Measurements from ENCODE around the gene LYZL1.
"Not testable (repeated sequence)": the region's sequence is repeated elsewhere in the genome, so short reads cannot be mapped to it uniquely, and the experiment has no call there.

LYZL1 gene

DNA sequence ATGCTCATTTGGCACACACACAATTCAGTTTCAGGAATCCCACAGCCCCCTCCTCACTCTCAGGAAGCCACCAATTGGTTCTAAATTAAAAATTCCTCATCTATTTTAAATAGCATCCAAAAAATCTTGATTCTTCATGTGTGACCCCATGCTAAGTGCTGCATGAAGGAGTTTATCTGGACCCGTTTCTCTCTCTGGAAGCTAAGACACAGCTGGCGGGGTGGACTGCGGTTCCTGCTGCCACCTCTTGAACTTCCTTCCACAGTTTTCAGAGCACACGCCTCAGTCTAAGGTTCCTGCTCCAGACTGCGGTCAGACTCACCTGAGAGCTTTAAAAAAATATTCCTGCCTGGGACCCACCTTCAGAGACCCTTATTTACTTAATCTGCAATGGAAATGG lies 34.5 kb downstream of the LYZL1 start:
- peaks cover 5% of the 10 kb centered on the region for H3K4me1 Mint-ChIP-seq
- no peaks in the 10 kb centered on the region for H3K9me3 Mint-ChIP-seq
- no peaks in the 10 kb centered on the region for H3K36me3 Mint-ChIP-seq
- peaks cover 35% of the 10 kb centered on the region for H3K27me3 Mint-ChIP-seq
- DNase-seq = no peak
- CTCF ChIA-PET = no interaction called here
- H3K4me3 Mint-ChIP-seq = no peak overlapping the region
- H3K27ac Mint-ChIP-seq = no peak overlapping the region

DNA sequence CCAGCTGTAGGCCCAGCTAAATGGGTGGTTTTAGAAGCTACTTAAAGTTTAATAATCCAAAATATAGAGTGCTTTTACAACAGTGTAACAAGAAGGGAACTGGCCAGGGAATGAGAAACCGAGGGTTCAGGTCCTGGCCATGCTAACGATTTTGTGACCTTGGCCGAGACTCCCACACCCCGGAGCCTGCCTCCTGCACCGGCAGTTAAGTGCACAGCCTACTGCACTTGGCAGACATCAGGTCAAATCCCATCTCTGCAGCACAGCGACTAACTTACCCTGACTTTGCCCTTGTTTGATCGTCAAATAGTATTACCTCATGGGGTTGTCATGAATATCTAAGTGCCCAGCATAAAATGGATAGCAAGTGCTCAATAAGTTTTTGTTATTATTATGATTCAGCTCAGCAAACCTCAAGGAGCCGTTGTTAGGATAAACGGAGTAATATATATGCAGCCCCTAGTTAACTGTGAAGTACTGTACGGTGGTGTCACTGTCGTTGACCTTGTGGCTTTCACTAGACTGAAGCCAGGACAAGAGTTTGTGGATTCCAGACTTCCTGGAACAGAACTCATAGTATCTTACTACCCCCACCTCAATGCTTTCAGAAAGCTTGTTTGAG lies 35.5 kb downstream of the LYZL1 start:
- no peaks in the 10 kb centered on the region for H3K4me1 Mint-ChIP-seq
- no peak for DNase-seq
- H3K36me3 Mint-ChIP-seq = no peaks in the 10 kb centered on the region
- CTCF ChIA-PET = no interaction called here
- peaks cover 27% of the 10 kb centered on the region for H3K27me3 Mint-ChIP-seq
- H3K4me3 Mint-ChIP-seq = no peak overlapping the region
- no peaks in the 10 kb centered on the region for H3K9me3 Mint-ChIP-seq
- no peak overlapping the region for H3K27ac Mint-ChIP-seq

DNA sequence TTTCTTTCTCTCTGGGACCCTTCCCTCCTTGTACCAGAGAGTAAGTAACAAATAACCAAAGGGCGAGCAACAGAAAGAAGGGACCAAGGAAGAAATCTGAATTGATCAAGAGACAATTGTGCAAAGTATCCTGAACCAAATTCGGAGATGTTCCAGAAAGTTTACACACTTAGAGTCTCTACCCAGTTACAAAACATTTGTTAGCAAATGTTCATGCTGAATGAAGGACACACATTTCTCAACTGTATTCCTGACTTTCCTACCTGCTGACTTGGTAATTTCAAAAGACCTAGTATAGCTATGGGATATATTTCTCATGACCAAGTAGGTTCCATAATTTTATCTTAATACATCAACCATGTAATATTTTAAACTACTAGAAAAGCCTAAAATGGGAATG lies 37.4 kb downstream of the LYZL1 start:
- Mint-ChIP-seq H3K36me3 (no peaks in the 10 kb centered on the region), H3K4me3 (no peak overlapping the region), H3K27ac (no peak overlapping the region), H3K4me1 (no peaks in the 10 kb centered on the region), H3K9me3 (no peaks in the 10 kb centered on the region), H3K27me3 (peaks cover 28% of the 10 kb centered on the region)
- no peak for DNase-seq
- CTCF ChIA-PET = no interaction called here

DNA sequence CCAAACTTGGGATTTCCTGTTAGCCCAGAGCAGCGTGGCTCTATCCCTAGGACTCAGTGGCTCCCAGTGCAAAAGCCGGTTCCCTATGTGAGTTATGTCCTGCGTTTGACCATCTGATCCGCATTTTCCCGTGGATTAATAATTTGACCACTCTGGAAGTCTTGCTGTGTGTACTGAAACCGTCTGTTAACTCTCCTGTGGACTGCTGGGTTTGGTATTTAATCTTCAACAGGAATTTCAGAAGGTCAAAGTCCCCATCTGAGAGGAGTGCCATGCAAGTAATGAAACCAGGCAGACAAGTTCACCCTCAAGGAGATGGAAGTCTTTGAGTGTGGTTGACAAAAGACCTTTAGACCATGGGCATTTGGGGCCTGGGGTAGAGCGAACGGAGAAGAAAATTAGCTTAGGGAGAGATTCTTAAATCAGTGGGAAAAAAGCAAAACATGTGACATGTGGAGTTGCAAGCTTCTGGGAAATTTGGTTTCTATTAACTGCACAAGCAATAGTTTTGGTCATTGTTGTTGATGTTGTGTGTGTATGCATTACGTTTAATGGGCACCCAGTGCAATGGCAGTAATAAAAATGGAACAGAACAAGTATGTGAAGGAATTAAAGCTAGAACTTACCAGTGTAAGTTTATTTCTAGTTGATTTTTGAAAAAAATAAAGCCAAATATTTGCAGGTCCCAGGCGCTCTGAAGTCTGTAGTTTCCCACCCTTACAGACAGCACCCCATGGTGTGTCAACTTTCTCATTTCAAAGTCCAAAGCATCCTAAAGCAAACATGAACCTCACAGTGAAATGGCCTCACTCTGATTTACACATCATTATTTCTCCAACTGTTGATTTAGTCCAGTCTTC lies 38.2 kb downstream of the LYZL1 start:
- no peak for DNase-seq
- H3K4me1 Mint-ChIP-seq = no peaks in the 10 kb centered on the region
- no peak overlapping the region for H3K27ac Mint-ChIP-seq
- no peaks in the 10 kb centered on the region for H3K9me3 Mint-ChIP-seq
- peaks cover 20% of the 10 kb centered on the region for H3K27me3 Mint-ChIP-seq
- no peaks in the 10 kb centered on the region for H3K36me3 Mint-ChIP-seq
- no peak overlapping the region for H3K4me3 Mint-ChIP-seq
- CTCF ChIA-PET = no interaction called here

DNA sequence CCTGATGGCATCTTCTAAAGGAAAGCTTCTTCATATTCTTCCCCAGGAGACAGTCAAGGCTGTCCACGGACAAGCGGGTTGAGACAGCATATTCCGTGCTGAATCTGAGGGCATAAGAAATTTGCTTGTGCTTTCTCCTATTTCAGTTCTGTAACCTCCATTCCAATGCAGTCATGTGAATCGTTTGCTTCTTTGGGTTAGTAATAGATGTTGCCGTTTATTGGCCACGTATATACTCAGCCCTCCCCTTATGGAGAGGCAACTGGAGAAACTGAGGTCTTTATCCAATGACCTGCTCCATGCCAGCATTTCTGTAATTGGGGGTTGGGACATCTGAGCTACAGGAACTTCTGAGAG lies 38.9 kb downstream of the LYZL1 start:
- peaks cover 19% of the 10 kb centered on the region for H3K27me3 Mint-ChIP-seq
- H3K4me3 Mint-ChIP-seq = no peak overlapping the region
- no peaks in the 10 kb centered on the region for H3K4me1 Mint-ChIP-seq
- DNase-seq = no peak
- H3K9me3 Mint-ChIP-seq = no peaks in the 10 kb centered on the region
- CTCF ChIA-PET = no interaction called here
- H3K27ac Mint-ChIP-seq = no peak overlapping the region
- no peaks in the 10 kb centered on the region for H3K36me3 Mint-ChIP-seq

DNA sequence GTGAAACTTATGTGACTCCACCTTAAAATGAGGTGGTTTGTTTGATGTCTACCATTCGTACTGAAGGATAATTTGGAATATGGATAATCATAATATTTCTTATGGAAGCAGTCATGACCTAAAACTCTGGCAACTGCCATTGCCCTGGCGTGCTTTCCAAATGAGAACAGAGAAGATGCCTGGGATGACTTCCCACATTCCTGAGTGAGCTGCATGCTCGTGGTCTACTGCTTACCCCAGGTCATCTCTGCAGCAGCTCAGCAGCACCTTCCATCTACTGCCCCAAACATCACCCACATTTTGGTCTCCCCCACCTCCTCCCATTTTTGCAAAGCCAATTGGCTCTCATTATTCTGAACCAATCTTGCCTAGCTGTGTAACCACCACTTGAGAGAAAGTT lies 40.1 kb downstream of the LYZL1 start:
- DNase-seq = no peak
- H3K4me1 Mint-ChIP-seq = no peaks in the 10 kb centered on the region
- no peaks in the 10 kb centered on the region for H3K36me3 Mint-ChIP-seq

DNA sequence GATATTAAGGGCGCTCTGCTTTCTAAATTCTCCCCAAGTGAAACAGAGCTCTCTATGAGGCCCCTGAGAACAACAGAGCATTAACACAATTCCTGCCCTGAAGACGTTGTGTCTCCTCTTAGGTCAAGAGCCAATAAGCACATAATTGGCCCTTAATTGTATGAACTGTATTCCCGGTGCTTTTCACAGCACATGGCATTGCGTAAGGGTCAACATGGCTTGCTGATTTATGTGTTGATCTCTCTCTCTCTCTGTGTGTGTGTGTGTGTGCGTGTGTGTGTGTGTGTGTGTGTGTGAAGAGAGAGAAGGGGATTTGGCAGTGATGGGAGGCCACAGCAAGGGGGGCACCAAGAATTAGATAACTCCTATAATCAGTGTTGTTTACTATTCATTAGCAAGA lies 40.5 kb downstream of the LYZL1 start:
- no peaks in the 10 kb centered on the region for H3K4me1 Mint-ChIP-seq
- no peak for DNase-seq
- H3K4me3 Mint-ChIP-seq = no peak overlapping the region
- H3K36me3 Mint-ChIP-seq = no peaks in the 10 kb centered on the region
- H3K27ac Mint-ChIP-seq = no peak overlapping the region
- H3K9me3 Mint-ChIP-seq = no peaks in the 10 kb centered on the region
- CTCF ChIA-PET = no interaction called here
- H3K27me3 Mint-ChIP-seq = peaks cover 11% of the 10 kb centered on the region

More for the DNA sequence above, 40.1 kb downstream of the LYZL1 start:
- CTCF ChIA-PET = no interaction called here
- Mint-ChIP-seq H3K27ac (no peak overlapping the region), H3K27me3 (peaks cover 11% of the 10 kb centered on the region), H3K4me3 (no peak overlapping the region), H3K9me3 (no peaks in the 10 kb centered on the region)

DNA sequence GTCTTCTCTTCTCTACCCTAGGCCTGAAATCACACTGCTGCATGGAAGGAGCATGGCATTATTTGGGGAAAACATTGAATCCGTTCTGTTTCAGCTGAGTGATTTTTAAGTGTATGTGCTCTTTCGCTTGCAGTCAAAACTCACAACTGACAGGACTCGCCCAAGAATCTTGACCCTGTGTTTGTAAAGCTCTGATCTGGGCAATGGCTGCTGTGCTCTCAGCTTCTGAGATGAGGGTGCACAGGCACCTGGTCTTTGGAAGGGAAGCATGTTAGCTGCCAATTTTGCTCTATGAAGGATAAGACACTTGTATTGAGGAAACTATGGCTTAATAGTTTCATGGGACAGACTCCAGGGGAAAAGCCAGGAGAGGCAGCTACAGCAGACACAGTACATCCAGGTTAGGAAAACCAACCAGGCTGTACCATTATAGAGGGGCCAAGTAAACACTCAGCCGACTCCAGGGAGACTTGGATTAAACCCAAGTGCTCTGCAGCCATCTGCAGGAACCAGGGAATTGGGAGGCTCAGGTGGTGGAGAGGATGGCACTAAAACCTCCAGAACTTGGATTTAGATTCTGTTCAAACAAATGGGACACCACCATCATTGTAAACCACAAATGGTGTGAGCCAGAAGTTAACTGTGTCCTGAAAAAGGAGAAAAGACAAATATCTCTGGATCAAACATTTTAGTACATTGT lies 43.3 kb downstream of the LYZL1 start:
- Mint-ChIP-seq H3K27me3 (peaks cover 7% of the 10 kb centered on the region), H3K4me3 (no peak overlapping the region), H3K4me1 (no peaks in the 10 kb centered on the region), H3K9me3 (no peaks in the 10 kb centered on the region), H3K27ac (no peak overlapping the region), H3K36me3 (no peaks in the 10 kb centered on the region)
- no peak for DNase-seq
- CTCF ChIA-PET = no interaction called here

DNA sequence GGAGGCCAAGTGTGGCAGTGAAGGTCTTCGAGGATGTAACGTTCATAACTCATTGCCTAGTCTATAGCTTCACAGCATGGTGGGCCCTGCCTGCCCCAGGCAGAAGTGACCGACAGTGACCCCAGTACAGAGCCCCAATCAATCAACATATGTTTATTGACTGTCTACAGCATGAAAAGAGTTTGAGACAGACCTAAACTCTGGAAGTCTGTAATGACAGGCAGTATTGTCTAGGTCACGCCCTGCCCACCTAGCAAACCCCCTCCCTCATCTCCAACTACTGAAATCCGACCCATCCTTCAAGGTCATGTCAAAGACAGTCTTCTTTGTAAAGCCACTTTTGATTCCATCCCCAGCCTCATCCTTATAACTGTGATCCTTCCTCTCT lies 43.9 kb downstream of the LYZL1 start:
- no peak for DNase-seq
- Mint-ChIP-seq H3K27ac (no peak overlapping the region), H3K4me3 (no peak overlapping the region), H3K27me3 (peaks cover 7% of the 10 kb centered on the region), H3K9me3 (no peaks in the 10 kb centered on the region), H3K36me3 (no peaks in the 10 kb centered on the region), H3K4me1 (no peaks in the 10 kb centered on the region)
- CTCF ChIA-PET = no interaction called here

DNA sequence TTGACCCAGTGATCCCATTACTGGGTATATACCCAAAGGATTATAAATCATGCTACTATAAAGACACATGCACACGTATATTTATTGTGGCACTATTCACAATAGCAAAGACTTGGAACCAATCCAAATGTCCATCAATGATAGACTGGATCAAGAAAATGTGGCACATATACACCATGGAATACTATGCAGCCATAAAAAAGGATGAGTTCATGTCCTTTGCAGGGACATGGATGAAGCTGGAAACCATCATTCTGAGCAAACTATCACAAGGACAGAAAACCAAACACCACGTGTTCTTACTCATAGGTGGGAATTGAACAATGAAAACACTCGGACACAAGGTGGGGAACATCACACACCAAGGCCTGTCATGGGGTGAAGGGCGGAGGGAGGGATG lies 48.7 kb downstream of the LYZL1 start:
- DNase-seq, H3K4me1 Mint-ChIP-seq, H3K27ac Mint-ChIP-seq, H3K9me3 Mint-ChIP-seq, H3K4me3 Mint-ChIP-seq, CTCF ChIA-PET, H3K36me3 Mint-ChIP-seq: not testable (repeated sequence)
- H3K27me3 Mint-ChIP-seq = peaks cover 11% of the 10 kb centered on the region

DNA sequence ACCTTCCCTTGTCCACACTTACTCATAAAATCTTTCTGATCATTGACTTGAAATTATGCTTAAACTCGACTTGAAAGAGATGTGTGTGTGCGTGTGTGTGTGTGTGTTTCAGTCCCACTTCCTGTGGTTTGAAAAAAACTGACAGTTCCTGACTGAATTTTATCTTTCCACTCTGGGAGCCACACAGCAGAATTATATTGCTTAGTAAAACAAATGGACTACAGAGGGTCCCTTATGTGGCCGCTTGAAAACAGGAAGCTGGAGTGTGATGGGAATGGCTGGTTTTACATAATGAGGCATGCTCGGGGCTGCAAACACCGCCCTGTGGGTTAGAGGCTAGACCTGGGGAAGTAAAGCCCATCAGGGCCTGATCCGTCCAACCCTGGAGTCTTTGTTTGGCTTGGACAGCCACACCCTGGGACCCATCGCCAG lies 54.8 kb downstream of the LYZL1 start:
- no peak overlapping the region for H3K4me3 Mint-ChIP-seq
- no peak for DNase-seq
- no peak overlapping the region for H3K27ac Mint-ChIP-seq
- H3K4me1 Mint-ChIP-seq = peaks cover 2% of the 10 kb centered on the region
- no peaks in the 10 kb centered on the region for H3K36me3 Mint-ChIP-seq
- peaks cover 18% of the 10 kb centered on the region for H3K27me3 Mint-ChIP-seq
- CTCF ChIA-PET = no interaction called here
- no peaks in the 10 kb centered on the region for H3K9me3 Mint-ChIP-seq

DNA sequence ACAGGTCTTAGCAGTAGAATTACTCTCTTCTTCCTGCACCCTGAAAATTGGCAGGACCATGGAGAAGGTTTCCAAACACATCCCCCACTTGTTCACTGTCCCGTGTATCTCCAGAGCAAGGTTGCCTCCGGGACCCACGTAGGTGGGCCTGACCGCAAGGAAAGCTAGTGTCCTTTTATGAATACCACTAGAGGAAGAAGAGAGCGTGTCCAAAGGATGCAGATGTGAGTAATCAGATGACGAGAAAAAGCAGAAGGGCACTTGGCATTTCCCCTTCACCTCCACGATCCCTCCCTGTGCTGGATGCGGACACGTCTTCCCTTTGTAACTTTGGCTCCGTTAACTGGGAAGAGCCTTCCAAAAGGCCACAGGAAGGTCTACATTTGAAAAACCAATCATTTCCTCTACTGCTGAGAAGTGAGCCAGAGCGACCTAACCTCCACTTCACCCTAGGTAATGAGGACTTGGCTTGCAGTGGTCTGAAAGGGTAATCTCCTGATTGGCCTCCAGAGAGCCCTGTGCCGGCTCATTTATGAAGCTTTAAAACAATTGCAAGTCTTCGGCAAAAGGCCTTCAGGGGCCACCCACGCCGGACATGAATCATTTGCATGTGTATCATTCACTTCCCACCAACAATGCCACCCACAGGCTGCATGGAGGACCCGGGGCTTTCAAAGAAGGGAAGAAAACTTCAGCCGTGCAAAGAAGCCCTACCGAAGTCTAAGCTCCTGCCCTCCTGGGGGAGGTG lies 55.4 kb downstream of the LYZL1 start:
- H3K4me3 Mint-ChIP-seq = no peak overlapping the region
- peaks cover 2% of the 10 kb centered on the region for H3K4me1 Mint-ChIP-seq
- H3K27ac Mint-ChIP-seq = no peak overlapping the region
- H3K9me3 Mint-ChIP-seq = no peaks in the 10 kb centered on the region
- no peak for DNase-seq
- peaks cover 16% of the 10 kb centered on the region for H3K27me3 Mint-ChIP-seq
- CTCF ChIA-PET = no interaction called here
- H3K36me3 Mint-ChIP-seq = no peaks in the 10 kb centered on the region

DNA sequence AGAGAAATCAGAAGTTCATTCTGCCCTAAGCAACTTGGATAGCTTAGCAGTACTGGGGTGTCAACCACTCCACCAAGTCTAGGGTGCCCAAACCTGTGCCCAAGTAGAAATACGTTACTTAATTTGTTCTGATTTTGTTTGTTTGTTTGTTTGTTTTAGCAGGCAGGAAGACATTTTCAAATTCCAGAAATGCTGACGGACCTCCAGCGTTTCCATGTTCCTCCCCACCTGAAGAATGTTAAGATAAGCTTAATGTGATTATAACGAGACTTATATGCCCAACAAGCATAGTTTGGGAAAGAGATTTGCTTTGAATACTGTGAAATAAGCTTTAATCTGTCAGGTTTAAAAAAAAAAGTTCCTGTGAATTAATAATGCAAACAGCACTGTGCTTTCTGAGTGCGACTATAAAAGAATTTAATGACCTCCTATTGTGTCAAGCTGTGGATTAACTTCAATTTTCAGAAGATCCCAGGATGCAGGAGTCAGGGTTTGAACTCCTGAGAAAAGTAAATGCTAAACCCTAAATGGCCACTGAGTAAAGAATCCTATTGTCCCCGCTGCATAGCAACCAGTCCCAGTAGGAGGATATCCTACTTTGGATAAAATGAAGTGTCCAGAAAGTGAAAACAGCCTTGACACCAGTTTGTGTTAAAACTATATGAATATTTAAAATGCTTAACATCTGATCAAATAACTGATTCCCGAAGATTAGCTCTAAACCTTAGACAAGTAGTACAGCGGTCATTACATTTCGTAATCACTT lies 56.5 kb downstream of the LYZL1 start:
- DNase-seq = no peak
- Mint-ChIP-seq H3K27ac (no peak overlapping the region), H3K4me1 (peaks cover 2% of the 10 kb centered on the region), H3K9me3 (no peaks in the 10 kb centered on the region), H3K4me3 (no peak overlapping the region), H3K27me3 (peaks cover 6% of the 10 kb centered on the region), H3K36me3 (no peaks in the 10 kb centered on the region)
- CTCF ChIA-PET = interaction anchor here (0.8 kb wide), 1 partner anchor 10 kb away, joined by 3 read pairs; no protein-coding TSS in a partner anchor

DNA sequence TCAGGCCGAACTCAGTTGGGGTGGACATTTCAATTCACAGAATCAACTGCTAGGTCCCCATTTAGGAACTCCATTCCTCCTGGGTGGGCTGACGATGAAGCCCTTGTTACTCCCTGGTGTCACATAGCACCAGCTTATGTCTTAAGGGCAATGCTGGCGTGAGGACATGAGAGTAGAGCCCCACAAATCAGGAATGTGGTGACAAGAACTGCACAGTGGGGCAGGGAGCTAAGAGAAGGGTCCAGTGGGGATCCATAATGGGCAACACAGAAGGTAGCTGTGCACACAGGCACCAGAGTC lies 57.0 kb downstream of the LYZL1 start:
- no peak overlapping the region for H3K27ac Mint-ChIP-seq
- H3K4me3 Mint-ChIP-seq = no peak overlapping the region
- peaks cover 6% of the 10 kb centered on the region for H3K27me3 Mint-ChIP-seq
- peaks cover 2% of the 10 kb centered on the region for H3K4me1 Mint-ChIP-seq
- CTCF ChIA-PET = interaction anchor here (0.8 kb wide), 1 partner anchor 10 kb away, joined by 3 read pairs; no protein-coding TSS in a partner anchor
- no peaks in the 10 kb centered on the region for H3K9me3 Mint-ChIP-seq
- no peaks in the 10 kb centered on the region for H3K36me3 Mint-ChIP-seq
- no peak for DNase-seq

All from activated naive CD4-positive, alpha-beta T cell treated with anti-CD3 and anti-CD28 coated beads, Interleukin-2, amount 10 ng/mL, durations not matched to agents 7 days and 5 days (primary cell).